Ishikawa (cell line): ENCODE results near the gene HBE1.

Experiments used
- CREB1 ChIP-seq: IDR thresholded peaks from 2 replicates; pipeline ENCODE4 v1.6.1; 2012; ENCODE audit warnings: low read depth
- NFIC ChIP-seq: IDR thresholded peaks from 2 replicates; pipeline ENCODE4 v1.6.1; 2012
- TAF1 ChIP-seq: IDR thresholded peaks from 2 replicates; pipeline ENCODE4 v1.6.1; 2012; ENCODE audit warnings: low read depth, mild to moderate bottlenecking
- TCF12 ChIP-seq: IDR thresholded peaks from 2 replicates; pipeline ENCODE4 v1.6.1; 2012; ENCODE audit warnings: low read depth
- ZBTB7A ChIP-seq: IDR thresholded peaks from 2 replicates; pipeline ENCODE4 v1.6.1; 2012; ENCODE audit warnings: low read depth

Gene HBE1

DNA sequence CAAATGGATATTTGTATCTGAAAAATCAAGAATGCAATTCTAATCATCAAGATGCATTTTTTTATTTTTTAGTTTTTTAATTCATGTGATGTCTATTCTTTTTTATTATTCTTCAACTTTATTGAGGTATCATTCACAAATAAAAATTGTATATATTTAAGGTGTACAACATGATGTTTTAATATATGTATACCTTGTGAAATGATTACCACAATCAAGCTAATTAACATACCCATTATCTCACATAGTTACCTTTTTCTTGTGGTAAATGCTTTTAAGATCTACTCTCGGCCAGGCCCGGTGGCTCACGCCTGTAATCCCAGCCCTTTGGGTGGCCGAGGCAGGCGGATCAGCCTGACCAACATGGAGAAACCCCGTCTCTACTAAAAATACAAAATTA, 46.6 kb downstream of the HBE1 start:
- no peak for TF ChIP-seq CREB1
- TF ChIP-seq TCF12: no peak
- no peak for TF ChIP-seq NFIC
- TF ChIP-seq ZBTB7A: no peak
- no peak for TF ChIP-seq TAF1
